ENCODE measurements around the gene NCAM1.

DNA sequence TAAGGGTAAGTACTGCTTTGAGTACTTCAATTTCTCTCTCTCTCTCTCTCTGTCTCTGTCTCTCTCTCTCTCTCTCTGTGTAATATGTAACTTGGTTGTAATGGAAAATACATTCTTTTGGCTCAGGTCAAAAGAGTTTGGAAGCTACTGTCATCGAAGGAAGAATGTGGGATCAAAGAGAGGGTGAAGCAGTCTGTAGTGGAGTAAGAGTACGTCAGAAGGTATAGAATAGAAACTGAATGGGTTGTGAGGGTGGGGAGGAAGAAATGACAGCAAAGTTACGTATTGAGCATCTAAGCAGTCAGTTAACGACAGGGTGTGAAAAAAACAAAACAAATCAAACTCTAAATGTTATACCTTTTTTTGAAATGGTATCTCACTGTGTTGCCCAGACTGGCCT is 10.0 kb downstream of the NCAM1 start:
- no peak for TF ChIP-seq POLR2A (IDR thresholded peaks at IDR 0.05)
- no peak for TF ChIP-seq CTCF (IDR thresholded peaks at IDR 0.05)

Measured in Peyer's patch (tissue), 4 donors.